SK-N-SH (cell line): ENCODE results near the gene GNAZ. TPM values are rescaled to one million over a fixed set of nuclear protein-coding genes. Genes with fewer than 3 reads are reported as not detected.

Experiments
- CTCF ChIA-PET: fragments of 300-600, 350-600 bp; formaldehyde crosslinking; extraction: SDS; loops from one replicate; lab custom pipeline; 2021; lab: Yijun Ruan, JAX
- POLR2A ChIA-PET: fragments of 350-600 bp; sonication (Branson Sonifier 250); formaldehyde crosslinking; extraction: SDS; loops from one replicate; lab custom pipeline; 2020; ENCODE audit warnings: antibody characterized with exemption, inconsistent platforms; lab: Yijun Ruan, JAX
- DNase-seq: peaks from one replicate; pipeline ENCODE4 v3.0.0; 2012
- H2AFZ ChIP-seq: fragments of 200-600 bp; sonication (generic); 2 replicates; pipeline ENCODE4 v1.8.1; 2016; ENCODE audit warnings: antibody characterized with exemption, mild to moderate bottlenecking, low read depth
- H3F3A ChIP-seq: fragments of 200-600 bp; sonication (generic); replicated peaks from 2 replicates; pipeline ENCODE3; 2016; ENCODE audit warnings: antibody characterized with exemption, mild to moderate bottlenecking; ENCODE audit not compliant: insufficient read depth
- H3K27ac ChIP-seq, 2 experiments: fragments of 200-500 bp in 1 of 2; fragments of 200-600 bp in 1 of 2; sonication (Bioruptor generic) in 1 of 2; sonication (generic), shearing (Covaris generic) in 1 of 2; 2 replicates each; pipeline versions ENCODE4 v1.5.1 to v1.6.1; 2014 to 2016; ENCODE audit warnings: low read depth in 2 of 2, inconsistent platforms in 1 of 2, low read length in 1 of 2, mild to moderate bottlenecking in 1 of 2, mixed read lengths in 1 of 2
- H3K27me3 ChIP-seq: fragments of 200-600 bp; sonication (generic), shearing (Covaris generic); 2 replicates; pipeline ENCODE4 v1.6.1; 2016; ENCODE audit warnings: mixed run types; ENCODE audit not compliant: insufficient read depth
- H3K36me3 ChIP-seq, 2 experiments: fragments of 200-500 bp in 1 of 2; fragments of 200-600 bp in 1 of 2; sonication (Bioruptor generic) in 1 of 2; sonication (generic) in 1 of 2; replicated peaks in 1 of 2; 2 replicates each; pipeline versions ENCODE3 to v1.5.1; 2014 to 2016; ENCODE audit warnings: low read length in 1 of 2, mild to moderate bottlenecking in 1 of 2; ENCODE audit not compliant: insufficient read depth in 2 of 2, control insufficient read depth in 1 of 2
- H3K4me1 ChIP-seq, 2 experiments: fragments of 200-500 bp in 1 of 2; fragments of 200-600 bp in 1 of 2; sonication (Bioruptor generic) in 1 of 2; sonication (generic), shearing (Covaris generic) in 1 of 2; 2 replicates each; pipeline versions ENCODE4 v1.5.1 to v1.6.1; 2014 to 2016; ENCODE audit warnings: low read depth in 1 of 2, low read length in 1 of 2, mixed run types in 1 of 2; ENCODE audit not compliant: insufficient read depth in 2 of 2, control insufficient read depth in 1 of 2
- H3K4me2 ChIP-seq: fragments of 200-600 bp; sonication (generic), shearing (Covaris generic); 2 replicates; pipeline ENCODE4 v1.6.1; 2017; ENCODE audit warnings: mixed run types
- H3K4me3 ChIP-seq, 2 experiments: fragments of 200-500 bp in 1 of 2; fragments of 200-600 bp in 1 of 2; sonication (Bioruptor generic) in 1 of 2; sonication (generic), shearing (Covaris generic) in 1 of 2; 2 replicates each; pipeline versions ENCODE4 v1.5.1 to v1.8.1; 2014 to 2016; ENCODE audit warnings: low read depth in 2 of 2, inconsistent platforms in 1 of 2, low read length in 1 of 2, mild to moderate bottlenecking in 1 of 2, mixed read lengths in 1 of 2, moderate library complexity in 1 of 2
- H3K79me2 ChIP-seq: fragments of 200-600 bp; sonication (generic); 2 replicates; pipeline ENCODE4 v1.8.1; 2017; ENCODE audit warnings: mild to moderate bottlenecking; ENCODE audit not compliant: insufficient read depth
- H3K9ac ChIP-seq: fragments of 200-600 bp; sonication (generic); 2 replicates; pipeline ENCODE4 v1.6.1; 2017; ENCODE audit warnings: mixed run types
- H3K9me2 ChIP-seq: fragments of 200-600 bp; sonication (generic); 2 replicates; pipeline ENCODE4 v1.6.1; 2017; ENCODE audit warnings: mixed run types
- H3K9me3 ChIP-seq: fragments of 200-600 bp; sonication (generic); 2 replicates; pipeline ENCODE4 v1.6.1; 2017; ENCODE audit warnings: mixed run types, mild to moderate bottlenecking, moderate library complexity
- H4K20me1 ChIP-seq: fragments of 200-600 bp; sonication (generic); 2 replicates; pipeline ENCODE4 v1.6.1; 2017; ENCODE audit warnings: mild to moderate bottlenecking, mixed run types; ENCODE audit not compliant: insufficient read depth
- CHD2 ChIP-seq: fragments of 150-350 bp; IDR thresholded peaks from 2 replicates; pipeline ENCODE4 v1.6.1; 2018; ENCODE audit warnings: low read length; ENCODE audit not compliant: partially characterized antibody
- ELF1 ChIP-seq: IDR thresholded peaks from 2 replicates; pipeline ENCODE4 v1.4.0; 2012
- EP300 ChIP-seq, 2 experiments: IDR thresholded peaks; 2 replicates each; pipeline versions ENCODE4 v1.4.0 to v1.6.1; 2012; ENCODE audit warnings: borderline replicate concordance in 1 of 2, low read depth in 1 of 2, low read length in 1 of 2
- FOXJ3 ChIP-seq: sonication (generic); formaldehyde crosslinking; IDR thresholded peaks from 2 replicates; pipeline ENCODE4 v1.5.1; 2020; ENCODE audit warnings: mild to moderate bottlenecking, missing genetic modification reagents
- IRF3 ChIP-seq: fragments of 150-350 bp; IDR thresholded peaks from 2 replicates; pipeline ENCODE4 v1.6.1; 2016; ENCODE audit warnings: mild to moderate bottlenecking, low read depth, low read length
- JUND ChIP-seq: IDR thresholded peaks from 2 replicates; pipeline ENCODE4 v1.4.0; 2012
- MEF2A ChIP-seq: IDR thresholded peaks from 2 replicates; pipeline ENCODE4 v1.4.0; 2012; ENCODE audit warnings: low read depth, borderline replicate concordance
- MXI1 ChIP-seq: IDR thresholded peaks from 2 replicates; pipeline ENCODE4 v1.6.1; 2012; ENCODE audit warnings: mild to moderate bottlenecking, low read depth, low read length, improper control_type of control experiment
- NFIC ChIP-seq: IDR thresholded peaks from 2 replicates; pipeline ENCODE4 v1.4.0; 2012; ENCODE audit warnings: borderline replicate concordance
- RAD21 ChIP-seq: IDR thresholded peaks from 2 replicates; pipeline ENCODE4 v1.6.1; 2012; ENCODE audit warnings: mild to moderate bottlenecking, low read length
- RCOR1 ChIP-seq: fragments of 150-350 bp; IDR thresholded peaks from 2 replicates; pipeline ENCODE4 v1.6.1; 2017; ENCODE audit warnings: antibody characterized with exemption, low read length
- RXRA ChIP-seq: IDR thresholded peaks from 2 replicates; pipeline ENCODE4 v1.4.0; 2012; ENCODE audit warnings: low read depth, mild to moderate bottlenecking, borderline replicate concordance
- SIN3A ChIP-seq: IDR thresholded peaks from 2 replicates; pipeline ENCODE4 v1.6.1; 2012; ENCODE audit warnings: low read depth, mild to moderate bottlenecking, low read length, moderate library complexity, borderline replicate concordance
- SMC3 ChIP-seq: IDR thresholded peaks from 2 replicates; pipeline ENCODE4 v1.6.1; 2012; ENCODE audit warnings: low read depth, low read length, improper control_type of control experiment
- YY1 ChIP-seq: IDR thresholded peaks from 2 replicates; pipeline ENCODE4 v1.4.0; 2012; ENCODE audit warnings: low read depth, mild to moderate bottlenecking
- WGBS: methylation state at CpG from one replicate; pipeline ENCODE4 v1.1.6; 2017; ENCODE audit warnings: low lambda C conversion rate; 5-methylcytosine and 5-hydroxymethylcytosine counted together
- polyA plus RNA-seq, 3 experiments: library from polyadenylated mRNA; depleted of rRNA; stranded (reverse); fragments of >200 nt; gene quantifications; 2 replicates each; pipeline ENCODE4 v1.2.3, GENCODE V29; 2012
- TF ChIP-seq, protein P1 (sequence below): IDR thresholded peaks from 2 replicates; pipeline ENCODE4 v1.4.0; 2012; ENCODE audit warnings: low read depth, borderline replicate concordance
- TF ChIP-seq, protein P2 (sequence below): IDR thresholded peaks from 2 replicates; pipeline ENCODE4; 2012
- TF ChIP-seq, protein P3 (sequence below): fragments of 150-350 bp; IDR thresholded peaks from 2 replicates; pipeline ENCODE4 v1.6.1; 2017; ENCODE audit warnings: antibody characterized with exemption, low read length, low read depth, borderline replicate concordance

The GNAZ gene
- polyA plus RNA-seq, 1 of the 3 experiments (the other 2 are of a cell fraction): 6.5 TPM

DNA sequence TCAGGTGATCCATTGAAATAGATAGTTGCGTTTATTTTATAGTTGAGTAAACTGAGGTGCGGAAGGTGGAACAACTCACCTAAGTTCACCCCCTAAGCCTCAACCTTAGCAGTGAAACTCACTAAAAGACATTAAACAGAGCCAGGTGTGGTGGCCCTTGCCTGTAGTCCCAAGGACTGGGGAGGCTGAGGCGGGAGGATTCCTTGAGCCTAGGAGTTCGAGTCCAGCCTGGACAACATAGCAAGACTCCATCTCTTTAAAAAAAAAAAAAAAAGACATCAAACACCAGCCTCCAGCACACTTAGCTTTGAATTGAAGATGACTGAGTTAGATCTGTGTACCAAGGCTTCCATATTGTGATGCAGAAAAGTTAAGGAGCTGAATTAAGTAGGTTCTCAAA, 74.1 kb downstream of the GNAZ start:
- H3K27ac ChIP-seq: peak overlapping the region; percentile 41 to 54; a peak in 2 of 4 replicates
- TF ChIP-seq, protein P1, sequence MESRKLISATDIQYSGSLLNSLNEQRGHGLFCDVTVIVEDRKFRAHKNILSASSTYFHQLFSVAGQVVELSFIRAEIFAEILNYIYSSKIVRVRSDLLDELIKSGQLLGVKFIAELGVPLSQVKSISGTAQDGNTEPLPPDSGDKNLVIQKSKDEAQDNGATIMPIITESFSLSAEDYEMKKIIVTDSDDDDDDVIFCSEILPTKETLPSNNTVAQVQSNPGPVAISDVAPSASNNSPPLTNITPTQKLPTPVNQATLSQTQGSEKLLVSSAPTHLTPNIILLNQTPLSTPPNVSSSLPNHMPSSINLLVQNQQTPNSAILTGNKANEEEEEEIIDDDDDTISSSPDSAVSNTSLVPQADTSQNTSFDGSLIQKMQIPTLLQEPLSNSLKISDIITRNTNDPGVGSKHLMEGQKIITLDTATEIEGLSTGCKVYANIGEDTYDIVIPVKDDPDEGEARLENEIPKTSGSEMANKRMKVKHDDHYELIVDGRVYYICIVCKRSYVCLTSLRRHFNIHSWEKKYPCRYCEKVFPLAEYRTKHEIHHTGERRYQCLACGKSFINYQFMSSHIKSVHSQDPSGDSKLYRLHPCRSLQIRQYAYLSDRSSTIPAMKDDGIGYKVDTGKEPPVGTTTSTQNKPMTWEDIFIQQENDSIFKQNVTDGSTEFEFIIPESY: no peak
- TF ChIP-seq CHD2: no peak
- no peak for TF ChIP-seq IRF3
- TF ChIP-seq MEF2A: no peak
- TF ChIP-seq NFIC: no peak
- TF ChIP-seq EP300 (IDR thresholded peaks at IDR 0.05; ENCODE audit: borderline replicate concordance in 1 of 2, low read depth in 1 of 2, low read length in 1 of 2): no peak
- TF ChIP-seq SIN3A: no peak
- no peak for TF ChIP-seq MXI1
- no peak for TF ChIP-seq FOXJ3
- TF ChIP-seq, protein P2, sequence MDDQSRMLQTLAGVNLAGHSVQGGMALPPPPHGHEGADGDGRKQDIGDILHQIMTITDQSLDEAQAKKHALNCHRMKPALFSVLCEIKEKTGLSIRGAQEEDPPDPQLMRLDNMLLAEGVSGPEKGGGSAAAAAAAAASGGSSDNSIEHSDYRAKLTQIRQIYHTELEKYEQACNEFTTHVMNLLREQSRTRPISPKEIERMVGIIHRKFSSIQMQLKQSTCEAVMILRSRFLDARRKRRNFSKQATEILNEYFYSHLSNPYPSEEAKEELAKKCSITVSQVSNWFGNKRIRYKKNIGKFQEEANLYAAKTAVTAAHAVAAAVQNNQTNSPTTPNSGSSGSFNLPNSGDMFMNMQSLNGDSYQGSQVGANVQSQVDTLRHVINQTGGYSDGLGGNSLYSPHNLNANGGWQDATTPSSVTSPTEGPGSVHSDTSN: no peak
- TF ChIP-seq RAD21: no peak
- TF ChIP-seq, protein P3, sequence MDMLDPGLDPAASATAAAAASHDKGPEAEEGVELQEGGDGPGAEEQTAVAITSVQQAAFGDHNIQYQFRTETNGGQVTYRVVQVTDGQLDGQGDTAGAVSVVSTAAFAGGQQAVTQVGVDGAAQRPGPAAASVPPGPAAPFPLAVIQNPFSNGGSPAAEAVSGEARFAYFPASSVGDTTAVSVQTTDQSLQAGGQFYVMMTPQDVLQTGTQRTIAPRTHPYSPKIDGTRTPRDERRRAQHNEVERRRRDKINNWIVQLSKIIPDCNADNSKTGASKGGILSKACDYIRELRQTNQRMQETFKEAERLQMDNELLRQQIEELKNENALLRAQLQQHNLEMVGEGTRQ: no peak
- TF ChIP-seq RCOR1: no peak
- no peak for TF ChIP-seq ELF1
- no peak for TF ChIP-seq SMC3
- no peak for TF ChIP-seq RXRA
- TF ChIP-seq YY1: no peak
- no peak for TF ChIP-seq JUND
- TF ChIP-seq, all 33 proteins: peak for 0
- ChIA-PET CTCF (interaction anchor here (0.9 to 2.3 kb wide), 7 partner anchors 11 to 586 kb away, joined by 3 to 13 read pairs (median 3); partner anchors contain the start of gene PRAME), POLR2A (interaction anchor here (1.2 kb wide), 1 partner anchor 16 kb away, joined by 3 read pairs; no protein-coding TSS in a partner anchor)
- H4K20me1 ChIP-seq: no peaks in the 10 kb centered on the region
- peak overlapping the region; percentile 50; the same call in 1 of the 2 replicates for H3K9ac ChIP-seq
- H3K4me3 ChIP-seq: peak overlapping the region; percentile 44 to 57
- no peaks in the 10 kb centered on the region for H3K9me2 ChIP-seq
- no peaks in the 10 kb centered on the region for H3K27me3 ChIP-seq
- H3K79me2 ChIP-seq: peaks cover 4% of the 10 kb centered on the region; the same call in 1 of the 2 replicates
- peak overlapping the region; percentile 92 for H2AFZ ChIP-seq
- H3K36me3 ChIP-seq: peaks cover 0 to 6% of the 10 kb centered on the region in 2 experiments
- peaks cover 6 to 17% of the 10 kb centered on the region in 2 experiments; a peak in 1 of 4 replicates for H3K4me1 ChIP-seq
- 100% methylated on average over 4 of the region's 4 CpGs for WGBS
- DNase-seq: no peak
- H3F3A ChIP-seq: no peaks in the 10 kb centered on the region
- H3K9me3 ChIP-seq: no peaks in the 10 kb centered on the region
- peak overlapping the region; percentile 75 for H3K4me2 ChIP-seq
